Loucy (cell line): ENCODE data around the gene PIK3CB.

Experiments used
- H2AFZ ChIP-seq: fragments of 200-600 bp; sonication (generic); 2 replicates; pipeline ENCODE4 v1.6.0; 2016; ENCODE audit warnings: antibody characterized with exemption, mild to moderate bottlenecking, low read length, moderate library complexity
- H3F3A ChIP-seq: fragments of 200-600 bp; 2 replicates; pipeline ENCODE4 v1.6.0; 2016; ENCODE audit warnings: antibody characterized with exemption, low read depth, mild to moderate bottlenecking
- H3K27me3 ChIP-seq: fragments of 200-600 bp; sonication (generic); 2 replicates; pipeline ENCODE4 v1.6.1; 2014; ENCODE audit warnings: low read length, mild to moderate bottlenecking; ENCODE audit not compliant: insufficient read depth, poor library complexity, severe bottlenecking
- H3K36me3 ChIP-seq: fragments of 200-600 bp; sonication (generic); 2 replicates; pipeline ENCODE4 v1.6.1; 2016; ENCODE audit warnings: low read length; ENCODE audit not compliant: insufficient read depth
- H3K4me1 ChIP-seq: fragments of 200-600 bp; sonication (generic); 2 replicates; pipeline ENCODE4 v1.5.1; 2014; ENCODE audit warnings: low read length, mild to moderate bottlenecking; ENCODE audit not compliant: insufficient read depth, poor library complexity, severe bottlenecking
- H3K4me2 ChIP-seq: fragments of 200-600 bp; sonication (generic); 2 replicates; pipeline ENCODE4 v1.6.0; 2014; ENCODE audit warnings: antibody characterized with exemption, low read length, low read depth, mild to moderate bottlenecking; ENCODE audit not compliant: poor library complexity, severe bottlenecking
- H3K4me3 ChIP-seq: fragments of 200-600 bp; sonication (generic); 2 replicates; pipeline ENCODE4 v1.5.1; 2014; ENCODE audit warnings: low read length, mild to moderate bottlenecking, mixed read lengths; ENCODE audit not compliant: poor library complexity, severe bottlenecking
- H3K79me2 ChIP-seq: fragments of 200-600 bp; sonication (generic); 2 replicates; pipeline ENCODE4 v1.6.1; 2014; ENCODE audit warnings: low read length; ENCODE audit not compliant: insufficient read depth
- H3K9ac ChIP-seq: fragments of 200-600 bp; sonication (generic); 2 replicates; pipeline ENCODE4 v1.6.0; 2014; ENCODE audit warnings: mild to moderate bottlenecking, low read depth, low read length, moderate library complexity; ENCODE audit not compliant: poor library complexity, severe bottlenecking
- H3K9me2 ChIP-seq: fragments of 200-600 bp; sonication (generic); replicated peaks from 2 replicates; pipeline ENCODE4 v1.6.1; 2016; ENCODE audit warnings: low read depth, low read length, mixed read lengths
- H3K9me3 ChIP-seq: fragments of 200-600 bp; sonication (generic); 2 replicates; pipeline ENCODE4 v1.6.1; 2014; ENCODE audit warnings: mild to moderate bottlenecking, antibody characterized with exemption, low read length, low read depth; ENCODE audit not compliant: insufficient read depth
- H4K20me1 ChIP-seq: fragments of 200-600 bp; sonication (generic); 2 replicates; pipeline ENCODE4 v1.6.0; 2014; ENCODE audit warnings: antibody characterized with exemption, low read length, mild to moderate bottlenecking; ENCODE audit not compliant: insufficient read depth, poor library complexity, severe bottlenecking
- CTCF ChIP-seq: fragments of 200-600 bp; sonication (generic); conservative IDR thresholded peaks from 2 replicates; pipeline ENCODE4 v1.5.1; 2014; ENCODE audit warnings: mild to moderate bottlenecking, antibody characterized with exemption, low read length
- EZH2phosphoT487 ChIP-seq: fragments of 200-600 bp; IDR thresholded peaks from 2 replicates; pipeline ENCODE4 v1.6.1; 2018; ENCODE audit warnings: antibody characterized with exemption, mild to moderate bottlenecking, moderate library complexity, borderline replicate concordance

PIK3CB gene

DNA sequence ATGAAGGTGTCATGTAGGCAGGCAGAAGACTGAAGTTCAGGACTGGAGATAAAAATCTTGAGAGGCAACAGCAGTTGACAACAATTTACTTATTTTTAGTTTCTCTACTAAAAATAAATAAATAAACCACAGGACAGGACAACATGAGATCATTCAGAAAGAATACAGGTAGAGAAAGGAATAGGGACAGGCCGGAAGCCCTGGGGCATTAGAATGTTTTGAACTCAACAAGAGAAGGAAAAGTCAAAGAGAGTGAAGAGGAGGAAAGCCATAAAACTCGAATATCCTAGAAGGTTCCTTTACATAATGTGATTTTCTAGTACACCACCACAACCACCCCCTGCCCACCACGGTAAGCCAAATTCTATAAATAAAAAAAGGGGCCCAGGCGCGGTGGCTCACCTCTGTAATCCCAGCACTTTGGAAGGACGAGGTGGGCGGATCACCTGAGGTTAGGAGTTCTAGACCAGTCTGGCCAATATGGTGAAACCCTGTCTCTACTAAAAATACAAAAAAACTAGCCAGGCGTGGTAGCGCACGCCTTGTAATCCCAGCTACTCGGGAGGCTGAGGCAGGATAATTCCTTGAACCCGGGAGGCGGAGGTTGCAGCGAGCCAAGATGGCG is 4.7 kb downstream of the PIK3CB start:
- Histone ChIP-seq H3K9me2 (no peaks in the 10 kb centered on the region), H4K20me1 (peaks cover 38% of the 10 kb centered on the region), H3K27me3 (no peaks in the 10 kb centered on the region), H3K9ac (no peak overlapping the region), H3K79me2 (peaks cover 77% of the 10 kb centered on the region), H3K36me3 (no peaks in the 10 kb centered on the region; the same call in 1 of the 2 replicates), H3K4me3 (peak overlapping the region; percentile 34), H3F3A (no peaks in the 10 kb centered on the region), H3K4me1 (peaks cover 8% of the 10 kb centered on the region), H2AFZ (no peak overlapping the region), H3K9me3 (no peaks in the 10 kb centered on the region), H3K4me2 (peak overlapping the region; percentile 61)
- TF ChIP-seq EZH2phosphoT487 (no peak), CTCF (no peak)

DNA sequence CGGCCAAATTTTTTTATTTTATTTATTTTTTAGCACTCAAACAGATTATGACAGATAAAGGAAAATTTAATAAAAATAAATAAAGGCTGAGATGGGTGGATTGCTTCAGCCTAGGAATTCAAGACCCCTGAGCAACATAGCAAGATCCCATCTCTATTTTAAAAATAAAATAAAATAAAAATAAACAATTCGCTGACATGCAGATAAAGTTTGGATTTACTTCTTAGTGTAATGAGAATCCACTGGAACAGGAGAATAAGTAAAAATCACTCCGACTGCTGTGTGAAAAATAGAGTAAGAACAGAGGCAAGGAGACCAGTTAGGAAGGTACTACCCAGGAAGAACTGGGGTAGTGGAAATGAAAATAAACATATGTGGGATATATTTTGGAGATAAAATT is 5.6 kb downstream of the PIK3CB start:
- Histone ChIP-seq H3K4me1 (peaks cover 8% of the 10 kb centered on the region), H2AFZ (no peak overlapping the region), H3K9ac (no peak overlapping the region), H3F3A (no peaks in the 10 kb centered on the region), H3K9me3 (no peaks in the 10 kb centered on the region), H3K27me3 (no peaks in the 10 kb centered on the region), H3K4me2 (peak overlapping the region; percentile 61), H3K4me3 (no peak overlapping the region), H3K36me3 (no peaks in the 10 kb centered on the region; the same call in 1 of the 2 replicates), H3K79me2 (peaks cover 80% of the 10 kb centered on the region), H4K20me1 (peaks cover 37% of the 10 kb centered on the region), H3K9me2 (no peaks in the 10 kb centered on the region)
- TF ChIP-seq EZH2phosphoT487 (no peak), CTCF (no peak)

GRCh38 chr3:138827222-138827621 is 7.5 kb downstream of the PIK3CB start:
- Histone ChIP-seq H3K9me3 (no peaks in the 10 kb centered on the region), H3K9ac (no peak overlapping the region), H3K9me2 (no peaks in the 10 kb centered on the region), H3K27me3 (no peaks in the 10 kb centered on the region), H4K20me1 (peaks cover 23% of the 10 kb centered on the region), H2AFZ (no peak overlapping the region), H3F3A (no peaks in the 10 kb centered on the region), H3K79me2 (peaks cover 66% of the 10 kb centered on the region), H3K4me1 (peaks cover 8% of the 10 kb centered on the region), H3K36me3 (no peaks in the 10 kb centered on the region; the same call in 1 of the 2 replicates), H3K4me3 (no peak overlapping the region), H3K4me2 (no peak overlapping the region)
- TF ChIP-seq EZH2phosphoT487 = no peak
- TF ChIP-seq CTCF = no peak
